Measurements from ENCODE around the gene ASB2. TPM values are rescaled to one million over a fixed set of nuclear protein-coding genes. Genes with fewer than 3 reads are reported as not detected.
A peak's percentile ranks its signal among the peaks of the same experiment; 100 is the strongest.

The ASB2 gene
- total RNA-seq, 1 donor from 2014 or later = 16.2 TPM

DNA sequence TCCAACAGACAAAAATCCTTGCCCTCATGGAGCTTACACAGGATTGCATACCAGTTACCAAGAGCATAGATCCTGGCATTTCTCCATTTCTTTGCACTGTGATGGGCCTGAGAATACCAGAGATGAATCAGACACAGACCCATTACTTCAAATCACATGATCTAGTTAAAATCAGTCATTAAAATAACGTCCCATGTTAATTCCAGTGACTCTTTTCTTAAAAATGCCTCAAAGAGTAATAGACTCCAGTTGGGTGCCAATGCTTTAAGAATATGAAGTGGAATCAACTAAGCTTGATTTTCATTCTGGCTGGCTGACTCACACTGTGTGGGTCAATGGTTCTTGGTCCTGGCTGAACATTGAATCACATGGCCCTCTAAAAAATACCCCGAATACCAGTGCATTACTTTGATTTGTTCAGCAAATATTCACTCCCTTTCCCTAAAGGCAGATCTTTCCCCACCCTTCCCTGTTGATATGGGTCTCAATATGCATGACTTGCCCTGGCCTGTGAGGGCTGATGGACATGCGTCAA lies 11.0 kb downstream of the ASB2 start:
- H3K4me3 ChIP-seq (ENCODE audit: low read length in 3 of 3) = peak overlapping the region in 1 of 3 donors; percentile 3
- H3K36me3 ChIP-seq (ENCODE audit: control insufficient read depth in 3 of 3, insufficient read depth in 3 of 3, low read length in 3 of 3) = peaks cover 26 to 57% (median 46%) of the 10 kb centered on the region in 3 donors
- H3K9ac ChIP-seq (ENCODE audit: low read depth in 1 of 3, low read length in 3 of 3) = no peak overlapping the region
- no peaks in the 10 kb centered on the region for H3K27me3 ChIP-seq (ENCODE audit: control insufficient read depth in 3 of 3, insufficient read depth in 3 of 3, low read length in 3 of 3)
- H3K4me1 ChIP-seq (ENCODE audit: control insufficient read depth in 3 of 3, insufficient read depth in 3 of 3, low read length in 3 of 3) = peaks cover 92 to 96% (median 94%) of the 10 kb centered on the region in 3 donors
- H3K27ac ChIP-seq (ENCODE audit: low read depth, low read length) = peak overlapping the region; percentile 57
- H3K9me3 ChIP-seq (ENCODE audit: control insufficient read depth in 3 of 3, low read length in 3 of 3) = no peaks in the 10 kb centered on the region

DNA sequence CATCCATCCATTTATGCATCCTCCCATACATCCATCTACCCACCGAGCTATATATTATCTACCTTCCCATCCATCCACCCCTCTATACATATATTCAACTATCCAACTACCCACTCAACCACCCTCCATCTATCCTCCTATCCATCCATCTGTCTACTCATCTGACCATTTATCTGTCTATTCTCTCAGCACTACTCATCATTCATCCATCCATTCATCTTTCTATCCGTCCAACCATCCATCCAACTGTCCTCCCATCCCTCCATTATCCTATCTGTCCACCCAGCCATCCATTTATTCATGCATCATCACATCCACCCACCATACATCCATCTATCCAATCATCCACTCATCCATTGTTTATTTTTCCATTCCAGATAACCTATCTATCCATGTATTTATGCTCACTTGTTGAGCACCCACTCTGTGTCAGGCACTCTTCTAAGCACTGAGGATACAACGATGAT lies 11.5 kb downstream of the ASB2 start:
- Histone ChIP-seq H3K4me1 (ENCODE audit: control insufficient read depth in 3 of 3, insufficient read depth in 3 of 3, low read length in 3 of 3) (peaks cover 92 to 96% (median 94%) of the 10 kb centered on the region in 3 donors), H3K4me3 (ENCODE audit: low read length in 3 of 3) (no peak overlapping the region), H3K9me3 (ENCODE audit: control insufficient read depth in 3 of 3, low read length in 3 of 3) (no peaks in the 10 kb centered on the region), H3K27me3 (ENCODE audit: control insufficient read depth in 3 of 3, insufficient read depth in 3 of 3, low read length in 3 of 3) (no peaks in the 10 kb centered on the region), H3K27ac (ENCODE audit: low read depth, low read length) (peak overlapping the region; percentile 57), H3K9ac (ENCODE audit: low read depth in 1 of 3, low read length in 3 of 3) (no peak overlapping the region), H3K36me3 (ENCODE audit: control insufficient read depth in 3 of 3, insufficient read depth in 3 of 3, low read length in 3 of 3) (peaks cover 28 to 59% (median 51%) of the 10 kb centered on the region in 3 donors)

DNA sequence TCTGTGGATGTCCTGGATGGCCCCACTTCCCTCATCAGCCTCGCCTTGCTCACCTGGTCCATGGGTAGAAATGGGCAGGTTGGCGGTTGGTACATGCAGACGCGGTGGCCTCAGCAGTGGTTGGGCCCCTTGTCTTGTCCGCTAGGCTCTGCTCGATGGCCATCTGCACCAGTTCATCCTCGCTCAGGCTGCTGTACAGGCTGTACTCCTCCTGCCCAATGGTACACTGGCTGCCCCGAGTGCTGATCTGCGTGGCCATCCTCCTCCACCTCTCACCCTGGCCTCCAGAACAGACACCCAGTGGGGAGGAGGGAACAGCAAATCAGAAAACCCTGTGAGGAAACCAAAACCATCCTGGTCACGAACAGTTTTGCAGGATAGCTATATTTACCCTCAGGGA lies 12.1 kb downstream of the ASB2 start:
- Histone ChIP-seq H3K36me3 (ENCODE audit: control insufficient read depth in 3 of 3, insufficient read depth in 3 of 3, low read length in 3 of 3) (peaks cover 29 to 60% (median 51%) of the 10 kb centered on the region in 3 donors), H3K9me3 (ENCODE audit: control insufficient read depth in 3 of 3, low read length in 3 of 3) (no peaks in the 10 kb centered on the region), H3K9ac (ENCODE audit: low read depth in 1 of 3, low read length in 3 of 3) (peak overlapping the region; percentile 13 to 70 (median 42)), H3K27me3 (ENCODE audit: control insufficient read depth in 3 of 3, insufficient read depth in 3 of 3, low read length in 3 of 3) (no peaks in the 10 kb centered on the region), H3K4me1 (ENCODE audit: control insufficient read depth in 3 of 3, insufficient read depth in 3 of 3, low read length in 3 of 3) (peaks cover 92 to 96% (median 94%) of the 10 kb centered on the region in 3 donors), H3K27ac (ENCODE audit: low read depth, low read length) (peak overlapping the region; percentile 74), H3K4me3 (ENCODE audit: low read length in 3 of 3) (peak overlapping the region; percentile 17 to 45 (median 41))

DNA sequence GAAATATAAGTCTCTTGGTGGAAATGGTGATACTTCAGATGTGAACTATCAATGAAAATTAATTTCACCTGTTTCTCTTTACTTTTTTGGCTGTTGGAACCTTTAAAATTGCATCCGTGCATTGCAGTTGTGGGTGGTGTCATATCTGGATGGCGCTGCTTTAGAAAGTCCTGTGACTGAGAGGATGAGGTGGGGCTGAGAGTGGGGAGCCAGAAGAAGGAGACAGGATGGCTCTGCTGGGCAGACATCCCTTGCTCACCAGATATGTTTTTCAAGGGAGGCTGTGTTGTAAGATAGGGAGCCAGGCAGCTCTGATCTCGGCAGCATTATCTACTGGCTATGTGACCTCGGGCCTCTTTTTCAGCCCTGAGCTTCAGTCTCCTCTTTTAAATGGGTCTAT lies 12.7 kb downstream of the ASB2 start:
- Histone ChIP-seq H3K27ac (ENCODE audit: low read depth, low read length) (peak overlapping the region; percentile 74), H3K9me3 (ENCODE audit: control insufficient read depth in 3 of 3, low read length in 3 of 3) (no peaks in the 10 kb centered on the region), H3K9ac (ENCODE audit: low read depth in 1 of 3, low read length in 3 of 3) (peak overlapping the region in 2 of 3 donors; percentile 42 to 70), H3K4me3 (ENCODE audit: low read length in 3 of 3) (peak overlapping the region in 2 of 3 donors; percentile 41 to 45), H3K36me3 (ENCODE audit: control insufficient read depth in 3 of 3, insufficient read depth in 3 of 3, low read length in 3 of 3) (peaks cover 30 to 60% (median 52%) of the 10 kb centered on the region in 3 donors), H3K4me1 (ENCODE audit: control insufficient read depth in 3 of 3, insufficient read depth in 3 of 3, low read length in 3 of 3) (peaks cover 92 to 96% (median 94%) of the 10 kb centered on the region in 3 donors), H3K27me3 (ENCODE audit: control insufficient read depth in 3 of 3, insufficient read depth in 3 of 3, low read length in 3 of 3) (no peaks in the 10 kb centered on the region)

DNA sequence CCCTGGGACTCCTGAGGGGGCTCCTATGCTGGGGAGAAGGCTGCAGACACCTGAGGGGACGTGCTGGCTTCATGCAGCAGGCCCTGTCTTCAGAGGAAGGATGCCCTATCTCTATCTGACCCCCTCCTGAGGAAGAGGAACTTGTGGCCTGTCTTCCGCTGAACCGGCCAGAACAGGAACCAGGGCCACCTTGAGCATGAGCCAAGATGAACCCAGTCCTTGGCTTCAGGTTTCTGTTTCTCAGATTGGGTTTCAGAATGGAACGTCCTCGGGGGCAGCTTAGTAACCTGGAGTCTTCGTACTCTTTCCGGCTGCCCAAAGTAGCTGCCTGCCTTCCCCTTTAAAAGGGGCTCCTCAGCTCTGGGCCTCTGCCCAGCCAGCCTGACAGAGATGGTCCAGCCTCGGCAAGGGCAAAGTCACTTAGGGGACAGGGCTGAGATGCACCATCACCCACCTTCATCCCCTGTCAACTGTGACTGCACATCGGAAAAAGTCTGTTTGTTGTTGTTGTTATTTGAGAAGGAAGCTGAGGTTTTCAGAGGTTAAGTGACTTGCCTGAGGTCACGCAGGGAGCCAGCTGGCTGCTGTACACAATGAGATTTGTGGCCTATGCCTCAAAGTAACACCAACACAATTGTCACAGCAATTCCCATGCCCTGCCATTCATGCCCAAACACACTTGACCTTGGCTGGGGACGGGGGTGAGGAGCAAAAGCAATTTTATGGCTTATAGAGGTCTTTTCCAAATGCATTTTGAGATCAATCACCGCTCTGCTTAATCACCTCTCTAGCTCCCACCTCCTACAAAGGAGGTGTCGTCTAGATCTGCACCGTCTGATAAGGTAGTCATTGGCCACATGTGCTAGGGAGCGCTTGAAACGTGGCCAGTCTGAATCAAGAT lies 13.4 kb downstream of the ASB2 start:
- H3K9me3 ChIP-seq (ENCODE audit: control insufficient read depth in 3 of 3, low read length in 3 of 3) = no peaks in the 10 kb centered on the region
- H3K9ac ChIP-seq (ENCODE audit: low read depth in 1 of 3, low read length in 3 of 3) = peak overlapping the region in 1 of 3 donors; percentile 70
- no peaks in the 10 kb centered on the region for H3K27me3 ChIP-seq (ENCODE audit: control insufficient read depth in 3 of 3, insufficient read depth in 3 of 3, low read length in 3 of 3)
- H3K27ac ChIP-seq (ENCODE audit: low read depth, low read length) = peak overlapping the region; percentile 74
- H3K4me1 ChIP-seq (ENCODE audit: control insufficient read depth in 3 of 3, insufficient read depth in 3 of 3, low read length in 3 of 3) = peaks cover 92 to 96% (median 95%) of the 10 kb centered on the region in 3 donors
- H3K4me3 ChIP-seq (ENCODE audit: low read length in 3 of 3) = peak overlapping the region in 2 of 3 donors; percentile 1 to 22
- H3K36me3 ChIP-seq (ENCODE audit: control insufficient read depth in 3 of 3, insufficient read depth in 3 of 3, low read length in 3 of 3) = peaks cover 34 to 64% (median 51%) of the 10 kb centered on the region in 3 donors

DNA sequence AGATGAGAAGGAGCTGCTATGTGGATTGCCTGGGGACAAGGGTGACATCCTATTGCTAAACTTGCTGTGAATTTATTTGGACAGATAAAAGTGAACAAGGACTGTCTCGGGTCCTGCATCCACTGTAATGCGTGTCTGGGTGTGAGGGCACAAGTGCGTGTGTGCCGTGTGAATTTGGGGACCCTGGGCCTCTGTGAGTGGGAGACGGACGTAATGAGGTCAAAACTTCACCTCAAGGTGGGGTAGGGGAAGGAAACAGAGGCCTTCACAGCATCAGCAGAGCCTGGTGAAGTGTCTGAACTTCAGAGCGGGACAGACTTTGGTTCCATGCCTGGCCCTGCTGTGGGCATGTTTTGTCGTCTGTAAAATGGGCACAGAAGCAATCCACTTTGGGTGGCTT lies 14.8 kb downstream of the ASB2 start:
- peak overlapping the region in 1 of 3 donors; percentile 38 for H3K4me3 ChIP-seq (ENCODE audit: low read length in 3 of 3)
- peak overlapping the region in 1 of 3 donors; percentile 40 for H3K9ac ChIP-seq (ENCODE audit: low read depth in 1 of 3, low read length in 3 of 3)
- peak overlapping the region; percentile 44 for H3K27ac ChIP-seq (ENCODE audit: low read depth, low read length)
- peaks cover 93 to 96% (median 94%) of the 10 kb centered on the region in 3 donors for H3K4me1 ChIP-seq (ENCODE audit: control insufficient read depth in 3 of 3, insufficient read depth in 3 of 3, low read length in 3 of 3)
- H3K27me3 ChIP-seq (ENCODE audit: control insufficient read depth in 3 of 3, insufficient read depth in 3 of 3, low read length in 3 of 3) = no peaks in the 10 kb centered on the region
- H3K9me3 ChIP-seq (ENCODE audit: control insufficient read depth in 3 of 3, low read length in 3 of 3) = no peaks in the 10 kb centered on the region
- peaks cover 35 to 68% (median 48%) of the 10 kb centered on the region in 3 donors for H3K36me3 ChIP-seq (ENCODE audit: control insufficient read depth in 3 of 3, insufficient read depth in 3 of 3, low read length in 3 of 3)

DNA sequence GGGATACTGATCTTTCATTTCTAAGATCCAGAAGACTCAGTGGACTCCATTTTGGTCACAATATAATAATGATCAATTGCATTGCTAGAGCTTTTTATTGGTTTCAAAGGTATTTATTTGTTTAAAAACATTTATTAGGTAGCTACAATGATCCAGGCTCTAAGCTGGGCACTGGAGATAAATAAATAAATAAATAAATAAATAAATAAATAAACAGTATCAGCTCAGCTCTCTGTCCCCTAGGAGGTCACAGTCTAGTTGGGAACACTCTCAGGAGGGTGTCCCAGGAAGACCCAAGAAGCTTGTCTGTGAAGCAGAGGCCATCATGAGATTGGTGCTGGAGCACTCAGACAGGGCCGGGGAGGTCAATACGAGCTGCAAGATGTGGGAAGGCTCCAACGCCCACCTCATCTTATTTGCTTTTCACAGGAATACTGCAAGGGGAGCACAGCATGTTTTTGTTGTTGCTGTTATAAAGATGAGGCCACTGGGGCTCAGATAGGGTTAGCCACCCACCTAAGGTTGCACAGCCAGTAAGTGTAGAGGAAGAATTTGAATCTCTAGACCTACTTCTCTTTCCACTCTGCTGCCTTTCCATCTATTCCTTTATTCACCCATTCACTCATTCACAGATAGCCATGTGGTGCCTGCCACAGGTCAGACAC lies 15.5 kb downstream of the ASB2 start:
- H3K4me1 ChIP-seq (ENCODE audit: control insufficient read depth in 3 of 3, insufficient read depth in 3 of 3, low read length in 3 of 3) = peaks cover 93 to 96% (median 94%) of the 10 kb centered on the region in 3 donors
- peak overlapping the region; percentile 73 for H3K27ac ChIP-seq (ENCODE audit: low read depth, low read length)
- peak overlapping the region in 1 of 3 donors; percentile 38 for H3K4me3 ChIP-seq (ENCODE audit: low read length in 3 of 3)

DNA sequence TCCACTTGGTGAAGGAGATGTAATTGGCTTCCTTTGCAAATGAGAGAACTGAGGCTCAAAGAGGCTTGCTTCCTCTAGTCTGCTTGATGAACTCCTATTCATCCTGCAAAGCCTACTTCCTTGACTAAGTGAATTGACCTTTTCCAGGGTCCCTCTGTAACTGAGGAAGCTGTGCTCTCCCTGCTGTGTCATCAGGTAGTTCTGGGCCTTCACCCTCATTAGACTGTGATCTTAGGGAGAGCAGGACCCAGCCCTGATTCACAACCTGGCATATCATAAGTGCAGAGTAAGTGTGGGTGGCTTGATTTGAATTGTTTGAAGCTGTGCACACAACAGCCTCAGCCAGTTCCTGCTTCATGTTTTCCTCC lies 16.3 kb downstream of the ASB2 start:
- no peak overlapping the region for H3K4me3 ChIP-seq (ENCODE audit: low read length in 3 of 3)
- no peaks in the 10 kb centered on the region for H3K27me3 ChIP-seq (ENCODE audit: control insufficient read depth in 3 of 3, insufficient read depth in 3 of 3, low read length in 3 of 3)
- peak overlapping the region in 2 of 3 donors; percentile 2 to 57 for H3K9ac ChIP-seq (ENCODE audit: low read depth in 1 of 3, low read length in 3 of 3)
- H3K4me1 ChIP-seq (ENCODE audit: control insufficient read depth in 3 of 3, insufficient read depth in 3 of 3, low read length in 3 of 3) = peaks cover 93 to 96% (median 94%) of the 10 kb centered on the region in 3 donors
- H3K36me3 ChIP-seq (ENCODE audit: control insufficient read depth in 3 of 3, insufficient read depth in 3 of 3, low read length in 3 of 3) = peaks cover 43 to 74% (median 59%) of the 10 kb centered on the region in 3 donors
- H3K27ac ChIP-seq (ENCODE audit: low read depth, low read length) = peak overlapping the region; percentile 73
- H3K9me3 ChIP-seq (ENCODE audit: control insufficient read depth in 3 of 3, low read length in 3 of 3) = no peaks in the 10 kb centered on the region

More for the DNA sequence above, 15.5 kb downstream of the ASB2 start:
- H3K27me3 ChIP-seq (ENCODE audit: control insufficient read depth in 3 of 3, insufficient read depth in 3 of 3, low read length in 3 of 3) = no peaks in the 10 kb centered on the region
- H3K9me3 ChIP-seq (ENCODE audit: control insufficient read depth in 3 of 3, low read length in 3 of 3) = no peaks in the 10 kb centered on the region
- peaks cover 37 to 71% (median 51%) of the 10 kb centered on the region in 3 donors for H3K36me3 ChIP-seq (ENCODE audit: control insufficient read depth in 3 of 3, insufficient read depth in 3 of 3, low read length in 3 of 3)
- H3K9ac ChIP-seq (ENCODE audit: low read depth in 1 of 3, low read length in 3 of 3) = peak overlapping the region in 1 of 3 donors; percentile 26

DNA sequence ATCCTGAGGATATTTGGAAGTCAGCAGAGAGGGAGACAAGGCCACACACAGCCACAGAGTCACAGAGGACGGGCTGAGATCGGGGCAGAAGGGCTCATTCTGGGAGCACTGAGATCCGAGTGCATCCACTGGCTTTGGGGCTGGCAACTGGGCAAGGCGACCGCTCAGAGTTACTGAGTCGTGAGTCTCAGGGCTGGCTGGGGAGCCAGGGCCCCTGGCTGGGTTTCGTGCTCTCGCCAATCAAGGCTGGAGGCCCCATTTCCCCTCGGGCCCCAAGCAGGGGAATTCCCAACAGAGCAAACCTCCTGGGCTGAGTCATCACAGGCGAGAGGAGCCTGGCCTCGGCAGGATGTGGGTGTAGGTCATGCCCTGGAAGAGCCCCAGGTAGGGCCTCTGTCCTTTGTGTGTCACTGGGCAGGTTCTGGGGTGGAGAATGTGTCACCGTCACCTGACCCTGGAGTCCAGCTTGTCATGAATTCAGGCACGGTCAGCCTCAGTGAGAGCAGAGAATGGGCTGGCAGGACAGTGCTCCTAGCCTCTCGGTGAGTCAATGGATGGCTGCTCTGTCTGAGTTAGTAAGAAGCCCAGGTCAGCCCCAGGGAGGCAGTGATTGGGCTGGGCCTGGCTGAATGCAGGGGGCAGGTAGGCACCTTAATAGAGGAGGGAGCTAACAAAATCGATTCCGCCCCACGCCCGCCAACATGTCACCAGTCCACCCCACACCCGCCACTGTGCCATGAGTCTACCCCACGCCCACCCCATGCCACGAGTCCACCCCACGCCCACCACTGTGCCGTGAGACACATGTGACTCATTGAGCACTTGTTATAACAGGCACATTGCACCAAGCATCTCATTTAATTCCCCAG lies 16.9 kb downstream of the ASB2 start:
- Histone ChIP-seq H3K27ac (ENCODE audit: low read depth, low read length) (peak overlapping the region; percentile 73), H3K9me3 (ENCODE audit: control insufficient read depth in 3 of 3, low read length in 3 of 3) (no peaks in the 10 kb centered on the region), H3K9ac (ENCODE audit: low read depth in 1 of 3, low read length in 3 of 3) (peak overlapping the region; percentile 10 to 57 (median 20)), H3K4me1 (ENCODE audit: control insufficient read depth in 3 of 3, insufficient read depth in 3 of 3, low read length in 3 of 3) (peaks cover 92 to 95% (median 94%) of the 10 kb centered on the region in 3 donors), H3K4me3 (ENCODE audit: low read length in 3 of 3) (peak overlapping the region in 1 of 3 donors; percentile 7), H3K36me3 (ENCODE audit: control insufficient read depth in 3 of 3, insufficient read depth in 3 of 3, low read length in 3 of 3) (peaks cover 50 to 79% (median 66%) of the 10 kb centered on the region in 3 donors), H3K27me3 (ENCODE audit: control insufficient read depth in 3 of 3, insufficient read depth in 3 of 3, low read length in 3 of 3) (no peaks in the 10 kb centered on the region)

Measured in skeletal muscle tissue (tissue), 4 donors.